Prostate gland (tissue), 2 donors: ENCODE data around the gene LCE3A. TPM values are rescaled to one million over a fixed set of nuclear protein-coding genes. Genes with fewer than 3 reads are reported as not detected.
"Not testable (repeated sequence)": the region's sequence is repeated elsewhere in the genome, so short reads cannot be mapped to it uniquely, and the experiment has no call there.

Experiments used
- DNase-seq: peaks from one replicate; pipeline ENCODE4 v3.0.0-alpha.2; 2019; ENCODE audit warnings: low spot score
- H3K27ac ChIP-seq, 2 donors: fragments of 200-600 bp; sonication (generic); 2 replicates each; pipeline ENCODE4 v1.5.1; 2017 to 2019
- H3K27me3 ChIP-seq: fragments of 200-600 bp; sonication (generic); replicated peaks from 2 replicates; pipeline ENCODE4 v1.5.1; 2019; ENCODE audit not compliant: insufficient read depth
- H3K36me3 ChIP-seq, 2 donors: fragments of 200-600 bp; sonication (generic); 1 replicate in 1 of 2; 2 replicates in 1 of 2; pipeline versions ENCODE4 v1.5.1 to v1.8.1; 2017 to 2019
- H3K4me1 ChIP-seq: fragments of 200-600 bp; sonication (generic); replicated peaks from 2 replicates; pipeline ENCODE4 v1.5.1; 2019
- H3K4me3 ChIP-seq, 2 donors: fragments of 200-600 bp; sonication (generic); 2 replicates each; pipeline ENCODE4 v1.5.1; 2017 to 2019
- H3K9me3 ChIP-seq: fragments of 200-600 bp; sonication (generic); 2 replicates; pipeline ENCODE4 v1.5.1; 2017
- POLR2A ChIP-seq: fragments of 450-650 bp; IDR thresholded peaks from one replicate; pipeline ENCODE4 v1.6.1; 2016; ENCODE audit warnings: antibody characterized with exemption, mild to moderate bottlenecking
- POLR2AphosphoS5 ChIP-seq: sonication (generic); formaldehyde crosslinking; IDR thresholded peaks from one replicate; pipeline ENCODE4 v1.6.1; 2017; ENCODE audit warnings: antibody characterized with exemption
- WGBS: methylation state at CpG from one replicate; pipeline ENCODE4 v1.1.5; 2018; 5-methylcytosine and 5-hydroxymethylcytosine counted together
- intact Hi-C: fragments of 100-400 bp; cut with DNase I; formaldehyde crosslinking; loops from one replicate; pipeline ENCODE4 v1.14.2; 2022
- total RNA-seq, 2 donors: library from RNA; depleted of rRNA; stranded (reverse); fragments of >200 nt; gene quantifications; one replicate each; pipeline ENCODE4 v1.1.0, GENCODE V29; 2016
- TF ChIP-seq, protein P1 (sequence below), 4 experiments: fragments of 200-600 bp in 2 of 4; fragments of 450-650 bp in 2 of 4; sonication (generic) in 2 of 4; IDR thresholded peaks; 1 replicate in 3 of 4; 2 replicates in 1 of 4; pipeline ENCODE4 v1.5.1; 2016 to 2019; ENCODE audit warnings: antibody characterized with exemption in 4 of 4, mild to moderate bottlenecking in 2 of 4, moderate library complexity in 2 of 4

LCE3A gene
- total RNA-seq, result not detected

DNA sequence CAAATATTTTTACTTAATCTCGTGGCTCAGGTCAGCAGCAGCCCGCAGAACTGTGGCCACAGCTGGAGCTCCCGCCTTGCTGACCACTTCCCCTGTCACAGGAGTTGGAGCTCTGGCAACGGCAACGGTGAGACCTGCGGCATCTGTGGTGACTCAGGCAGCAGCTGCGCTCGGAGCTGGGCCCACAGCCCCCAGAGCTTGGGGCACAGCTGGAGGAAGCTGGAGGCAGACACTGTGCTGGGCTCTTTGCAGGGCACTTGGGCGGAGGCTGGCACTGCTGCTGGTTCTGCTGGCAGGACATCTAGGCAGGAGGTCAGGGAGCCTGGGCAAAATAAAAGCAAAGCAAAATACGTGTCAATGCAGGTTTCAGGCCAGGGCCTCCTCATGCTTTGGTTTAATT, at the start of gene LCE3A:
Gene LCE3A (minus strand): TSS at position 301 of the 400 bp plus-strand sequence. CDS start 0 bp downstream, at position 301.
- WGBS, result 56% methylated on average over 10 of the region's 10 CpGs
- TF ChIP-seq, protein P1, sequence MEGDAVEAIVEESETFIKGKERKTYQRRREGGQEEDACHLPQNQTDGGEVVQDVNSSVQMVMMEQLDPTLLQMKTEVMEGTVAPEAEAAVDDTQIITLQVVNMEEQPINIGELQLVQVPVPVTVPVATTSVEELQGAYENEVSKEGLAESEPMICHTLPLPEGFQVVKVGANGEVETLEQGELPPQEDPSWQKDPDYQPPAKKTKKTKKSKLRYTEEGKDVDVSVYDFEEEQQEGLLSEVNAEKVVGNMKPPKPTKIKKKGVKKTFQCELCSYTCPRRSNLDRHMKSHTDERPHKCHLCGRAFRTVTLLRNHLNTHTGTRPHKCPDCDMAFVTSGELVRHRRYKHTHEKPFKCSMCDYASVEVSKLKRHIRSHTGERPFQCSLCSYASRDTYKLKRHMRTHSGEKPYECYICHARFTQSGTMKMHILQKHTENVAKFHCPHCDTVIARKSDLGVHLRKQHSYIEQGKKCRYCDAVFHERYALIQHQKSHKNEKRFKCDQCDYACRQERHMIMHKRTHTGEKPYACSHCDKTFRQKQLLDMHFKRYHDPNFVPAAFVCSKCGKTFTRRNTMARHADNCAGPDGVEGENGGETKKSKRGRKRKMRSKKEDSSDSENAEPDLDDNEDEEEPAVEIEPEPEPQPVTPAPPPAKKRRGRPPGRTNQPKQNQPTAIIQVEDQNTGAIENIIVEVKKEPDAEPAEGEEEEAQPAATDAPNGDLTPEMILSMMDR (IDR thresholded peaks at IDR 0.05), result no peak
- TF ChIP-seq POLR2AphosphoS5 (no peak), POLR2A (no peak)
- no peaks in the 10 kb centered on the region for H3K4me1 ChIP-seq
- H3K27me3 ChIP-seq, result no peaks in the 10 kb centered on the region
- H3K27ac ChIP-seq, result no peak within 1 kb of the TSS
- DNase-seq, result no peak
- intact Hi-C loops, result loop anchor here (5.0 kb wide), 1 partner anchor 46 kb away; no protein-coding TSS in a partner anchor
- H3K9me3 ChIP-seq, result no peaks in the 10 kb centered on the region
- no peak within 1 kb of the TSS for H3K4me3 ChIP-seq
- H3K36me3 ChIP-seq, result no peaks in the 10 kb centered on the region

GRCh38 chr1:152667648-152668047, 44.7 kb upstream of the LCE3A start:
- H3K27me3 ChIP-seq, result no peaks in the 10 kb centered on the region
- no peak overlapping the region for H3K27ac ChIP-seq
- H3K36me3 ChIP-seq, result no peaks in the 10 kb centered on the region
- DNase-seq, result no peak
- intact Hi-C loops, result no loop called here
- no peaks in the 10 kb centered on the region for H3K9me3 ChIP-seq
- TF ChIP-seq POLR2A (no peak), POLR2AphosphoS5 (no peak)
- TF ChIP-seq, protein P1 (IDR thresholded peaks at IDR 0.05), result no peak
- H3K4me3 ChIP-seq, result no peak overlapping the region
- 85% methylated on average over 5 of the region's 5 CpGs for WGBS
- no peaks in the 10 kb centered on the region for H3K4me1 ChIP-seq

- intact Hi-C loops, DNase-seq, H3K4me3 ChIP-seq, H3K36me3 ChIP-seq, H3K9me3 ChIP-seq, H3K4me1 ChIP-seq, H3K27ac ChIP-seq, H3K27me3 ChIP-seq: not testable (repeated sequence)
- WGBS, result 94% methylated on average over 1 of the region's 1 CpG
Measured at GRCh38 chr1:152666171-152666570, 43.3 kb upstream of the LCE3A start.

- Histone ChIP-seq H3K4me1 (no peaks in the 10 kb centered on the region), H3K9me3 (no peaks in the 10 kb centered on the region), H3K36me3 (no peaks in the 10 kb centered on the region), H3K4me3 (no peak within 1 kb of the TSS), H3K27ac (no peak within 1 kb of the TSS), H3K27me3 (no peaks in the 10 kb centered on the region)
- TF ChIP-seq POLR2AphosphoS5 (no peak), POLR2A (no peak)
- TF ChIP-seq, protein P1 (IDR thresholded peaks at IDR 0.05), result no peak
- DNase-seq, result no peak
- 58% methylated on average over 3 of the region's 3 CpGs for WGBS
- intact Hi-C loops, result no loop called here
Measured at GRCh38 chr1:152663098-152663497, 40.2 kb upstream of the LCE3A start, which contains the start of gene LCE2D. TSS of gene LCE2D (plus strand) at chr1:152663380. CDS start at chr1:152664106, 726 bp downstream.

- Histone ChIP-seq H3K36me3 (no peaks in the 10 kb centered on the region), H3K27me3 (no peaks in the 10 kb centered on the region), H3K4me1 (no peaks in the 10 kb centered on the region), H3K4me3 (no peak overlapping the region), H3K9me3 (no peaks in the 10 kb centered on the region), H3K27ac (no peak overlapping the region)
- TF ChIP-seq, protein P1 (IDR thresholded peaks at IDR 0.05), result no peak
- TF ChIP-seq POLR2AphosphoS5, result no peak
- no peak for TF ChIP-seq POLR2A
- 89% methylated on average over 3 of the region's 3 CpGs for WGBS
- no peak for DNase-seq
- intact Hi-C loops, result no loop called here
Measured at GRCh38 chr1:152658649-152659048, 35.7 kb upstream of the LCE3A start.
